Pancreas (tissue), 10 donors: Measurements from ENCODE around the gene NIM1K. TPM values are rescaled to one million over a fixed set of nuclear protein-coding genes. Genes with fewer than 3 reads are reported as not detected.
"Not testable (repeated sequence)": the region's sequence is repeated elsewhere in the genome, so short reads cannot be mapped to it uniquely, and the experiment has no call there.

Experiments used
- ATAC-seq, 4 donors: fragments of 200-7000 bp; cut with Tn5 transposase; one replicate each; pipeline versions ENCODE4 v1.8.0 to v1.9.1; 2020; ENCODE audit warnings: mild to moderate bottlenecking in 4 of 4, moderate library complexity in 4 of 4
- DNase-seq, 6 donors: peaks; one replicate each; pipeline ENCODE4 v3.0.0-alpha.2; 2020
- FAIRE-seq: peaks from 2 replicates; lab custom pipeline; 2012; peaks lifted over from hg19 to GRCh38; lab: Jason Lieb, UNC
- H3K27ac ChIP-seq, 4 donors: fragments of 200-600 bp; sonication (generic); 1 replicate in 3 of 4; 2 replicates in 1 of 4; pipeline versions ENCODE4 v1.5.0 to v1.8.0; 2020
- H3K27me3 ChIP-seq, 4 donors: fragments of 200-600 bp; one replicate each; pipeline ENCODE4 v1.8.0; 2021
- H3K36me3 ChIP-seq, 3 donors: fragments of 200-600 bp; sonication (generic) in 1 of 3; one replicate each; pipeline versions ENCODE4 v1.5.0 to v1.8.0; 2020 to 2021
- H3K4me1 ChIP-seq, 3 donors: fragments of 200-600 bp; one replicate each; pipeline ENCODE4 v1.8.0; 2021
- H3K4me3 ChIP-seq, 4 donors: fragments of 200-600 bp; sonication (generic) in 2 of 4; one replicate each; pipeline versions ENCODE4 v1.5.0 to v1.8.0; 2020 to 2021
- H3K9me3 ChIP-seq, 4 donors: fragments of 200-600 bp; one replicate each; pipeline ENCODE4 v1.8.0; 2021
- WGBS, 2 donors: extraction: QIAGEN DNeasy Blood & Tissue Kit; methylation state at CpG; one replicate each; pipeline ENCODE4 v1.1.7; 2013; 5-methylcytosine and 5-hydroxymethylcytosine counted together
- intact Hi-C, 3 donors: fragments of 100-400 bp; cut with DNase I; formaldehyde crosslinking; loops; one replicate each; pipeline versions ENCODE4 v1.11.1 to v1.14.2; 2022
- polyA plus RNA-seq, 2 donors: library from polyadenylated mRNA; stranded (reverse); fragments of 200-250 nt; gene quantifications; one replicate each; pipeline ENCODE4 v1.2.3, GENCODE V29; 2013
- total RNA-seq, 6 donors: library from RNA; stranded (reverse); fragmentation: NEBNext Ultra II Directional in 4 of 6; extraction: Animal tissue kit (Norgen Biotek cat#: 25700) in 4 of 6; gene quantifications; one replicate each; pipeline versions ENCODE4 v1.2.1 to v1.2.4, GENCODE V29; 2021 to 2023
- TF ChIP-seq, protein P1 (sequence below), 4 donors: fragments of 200-600 bp; sonication (generic) in 3 of 4; IDR thresholded peaks; one replicate each; pipeline versions ENCODE4 v1.5.0 to v1.8.0; 2021; ENCODE audit warnings: antibody characterized with exemption in 4 of 4
- donor health status: healthy with polysubstance abuse.
- donor health status: DM: no; HTN: no; CAD: no; lungs with moderate emphysema.
- donor health status: DM: no; HTN: no; CAD: no.
- donor health status: control.
- donor health status: control.
- donor health status: Bipolar disorder and iron deficiency.
- donor health status: DM: yes; HTN: yes; CAD: no.
- donor health status: DM: no; HTN: no; CAD: no.
- donor health status: DM: no; HTN: no; CAD: no.
- donor health status: DM: yes; HTN: yes; CAD: no.

Gene NIM1K
- total and polyA plus RNA-seq, 8 donors, result 0.06 to 0.77 (median 0.31) TPM; not detected in 2

DNA sequence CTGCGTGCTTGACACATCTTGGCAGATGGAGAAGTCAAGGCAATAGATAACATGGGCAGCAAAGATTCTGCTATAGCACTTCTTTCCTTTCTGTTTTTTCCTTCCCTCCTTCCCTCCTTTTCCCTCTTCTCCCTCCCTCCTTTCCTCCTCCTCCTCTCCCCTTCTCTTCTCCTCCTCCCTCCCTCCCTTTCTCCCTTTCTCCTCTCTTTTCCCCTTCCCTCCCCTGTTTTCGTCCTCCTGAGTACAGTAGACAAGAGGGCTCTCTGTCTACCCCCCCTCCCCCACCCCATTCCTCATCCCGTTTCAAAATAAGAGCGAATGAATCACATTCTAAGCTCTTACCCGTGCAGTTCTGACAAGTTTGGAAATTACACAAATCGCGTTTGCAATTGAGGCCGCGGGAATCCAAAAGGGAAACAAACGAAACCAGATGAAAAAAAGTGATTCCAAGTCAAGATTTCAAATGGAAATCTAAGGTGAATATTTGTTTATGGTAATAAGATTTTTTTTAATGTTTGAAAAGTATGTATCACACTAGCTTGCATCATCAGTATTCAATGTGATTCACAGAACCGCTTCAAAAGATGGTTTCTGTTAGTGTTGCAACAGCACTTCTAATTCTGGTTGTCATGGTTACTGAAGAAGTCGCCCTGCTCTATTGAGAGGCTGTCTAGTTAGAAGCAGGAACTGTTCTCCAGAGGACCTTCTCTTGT is 1.3 kb downstream of the NIM1K start:
- H3K27ac ChIP-seq, result no peak overlapping the region
- ATAC-seq (peak in 2 of 4 donors; percentile 30 to 43), DNase-seq (no peak), FAIRE-seq (no peak)
- intact Hi-C loops, result no loop called here
- peak overlapping the region in 2 of 4 donors; percentile 49 to 66 for H3K4me3 ChIP-seq
- TF ChIP-seq, protein P1, sequence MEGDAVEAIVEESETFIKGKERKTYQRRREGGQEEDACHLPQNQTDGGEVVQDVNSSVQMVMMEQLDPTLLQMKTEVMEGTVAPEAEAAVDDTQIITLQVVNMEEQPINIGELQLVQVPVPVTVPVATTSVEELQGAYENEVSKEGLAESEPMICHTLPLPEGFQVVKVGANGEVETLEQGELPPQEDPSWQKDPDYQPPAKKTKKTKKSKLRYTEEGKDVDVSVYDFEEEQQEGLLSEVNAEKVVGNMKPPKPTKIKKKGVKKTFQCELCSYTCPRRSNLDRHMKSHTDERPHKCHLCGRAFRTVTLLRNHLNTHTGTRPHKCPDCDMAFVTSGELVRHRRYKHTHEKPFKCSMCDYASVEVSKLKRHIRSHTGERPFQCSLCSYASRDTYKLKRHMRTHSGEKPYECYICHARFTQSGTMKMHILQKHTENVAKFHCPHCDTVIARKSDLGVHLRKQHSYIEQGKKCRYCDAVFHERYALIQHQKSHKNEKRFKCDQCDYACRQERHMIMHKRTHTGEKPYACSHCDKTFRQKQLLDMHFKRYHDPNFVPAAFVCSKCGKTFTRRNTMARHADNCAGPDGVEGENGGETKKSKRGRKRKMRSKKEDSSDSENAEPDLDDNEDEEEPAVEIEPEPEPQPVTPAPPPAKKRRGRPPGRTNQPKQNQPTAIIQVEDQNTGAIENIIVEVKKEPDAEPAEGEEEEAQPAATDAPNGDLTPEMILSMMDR (IDR thresholded peaks at IDR 0.05), result no peak
- H3K9me3 ChIP-seq, result no peaks in the 10 kb centered on the region
- no peaks in the 10 kb centered on the region for H3K27me3 ChIP-seq
- 6% methylated on average over 12 of the region's 12 CpGs for WGBS, 2 donors
- H3K4me1 ChIP-seq, result peaks cover 0 to 6% (median 4%) of the 10 kb centered on the region in 3 donors
- no peaks in the 10 kb centered on the region for H3K36me3 ChIP-seq

DNA sequence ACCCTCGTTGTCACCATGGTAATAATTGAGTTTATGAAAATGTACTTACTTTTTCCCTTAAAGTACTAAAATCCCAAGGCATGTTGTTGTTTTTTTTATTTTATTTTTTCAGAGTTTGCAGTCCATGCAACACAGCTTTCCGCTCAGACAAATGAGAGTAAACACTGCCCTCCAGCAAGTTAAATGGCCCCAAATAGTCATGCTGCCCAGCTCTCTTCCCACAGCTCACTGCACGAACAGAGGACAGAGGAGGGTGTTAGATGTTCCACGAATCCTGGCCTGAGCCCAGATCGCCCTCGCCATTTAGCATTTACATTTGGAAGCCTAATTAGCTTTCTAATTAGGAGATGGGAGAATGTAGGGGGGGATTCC is 1.9 kb downstream of the NIM1K start:
- TF ChIP-seq, protein P1 (IDR thresholded peaks at IDR 0.05), result no peak
- DNase-seq (no peak), FAIRE-seq (no peak), ATAC-seq (no peak)
- H3K9me3 ChIP-seq, result no peaks in the 10 kb centered on the region
- 53% methylated on average over 6 of the region's 6 CpGs for WGBS, 2 donors
- no peaks in the 10 kb centered on the region for H3K36me3 ChIP-seq
- H3K27me3 ChIP-seq, result no peaks in the 10 kb centered on the region
- H3K4me3 ChIP-seq, result peak overlapping the region in 1 of 4 donors; percentile 66
- intact Hi-C loops, result no loop called here
- no peak overlapping the region for H3K27ac ChIP-seq
- H3K4me1 ChIP-seq, result peaks cover 0 to 6% (median 4%) of the 10 kb centered on the region in 3 donors

DNA sequence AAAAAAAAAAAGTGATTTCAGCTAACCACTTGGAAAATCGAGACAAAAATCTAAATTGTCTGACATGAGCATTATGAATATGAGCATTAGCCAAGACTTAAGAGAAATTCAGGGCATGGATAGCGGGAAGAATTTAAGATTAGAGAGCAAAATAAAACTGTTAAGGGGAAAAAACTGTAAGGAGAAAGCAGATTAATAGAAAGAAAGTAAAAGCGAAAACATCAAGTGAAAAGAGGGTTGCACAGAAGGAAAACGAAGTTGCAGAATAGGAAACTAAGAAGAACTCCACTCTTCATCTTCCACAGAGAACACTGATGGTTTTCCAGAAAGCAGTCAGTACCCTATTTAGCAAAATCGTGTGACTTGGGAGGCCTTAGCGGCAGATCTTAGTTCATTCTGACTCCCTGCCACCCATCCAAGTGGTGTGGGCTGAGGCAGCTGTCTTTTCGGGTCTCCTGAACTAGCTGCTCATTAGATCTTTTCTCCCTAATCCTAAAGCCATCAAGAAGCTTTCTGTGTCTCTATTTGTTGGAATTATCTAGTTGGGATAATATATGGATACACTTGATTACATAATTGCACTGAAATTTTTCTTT is 3.7 kb downstream of the NIM1K start:
- TF ChIP-seq, protein P1 (IDR thresholded peaks at IDR 0.05), result no peak
- ATAC-seq (no peak), FAIRE-seq (no peak), DNase-seq (no peak)
- Histone ChIP-seq H3K9me3 (no peaks in the 10 kb centered on the region), H3K36me3 (no peaks in the 10 kb centered on the region), H3K4me3 (no peak overlapping the region), H3K27ac (no peak overlapping the region), H3K27me3 (no peaks in the 10 kb centered on the region), H3K4me1 (peaks cover 0 to 6% (median 4%) of the 10 kb centered on the region in 3 donors)
- intact Hi-C loops, result no loop called here
- 73 to 77% methylated on average over 7 of the region's 7 CpGs for WGBS, 2 donors

DNA sequence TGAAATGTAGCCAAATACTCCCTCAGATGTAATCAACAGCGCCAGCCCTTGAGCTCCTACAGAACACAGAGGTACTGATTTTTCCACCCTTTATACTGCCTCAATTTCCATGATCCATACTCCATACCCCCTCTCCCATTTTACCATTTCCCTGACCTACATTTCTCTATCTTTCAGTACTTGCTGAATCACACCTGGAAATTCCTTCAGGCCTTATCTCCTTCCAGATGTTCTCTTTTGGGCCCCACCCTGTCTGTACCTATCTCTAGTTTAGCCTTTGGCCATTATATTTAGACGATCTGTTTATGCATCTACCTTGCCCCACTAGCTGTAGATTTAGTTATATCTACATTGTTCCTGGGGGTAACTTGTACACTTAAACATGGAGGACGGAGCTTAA is 5.5 kb downstream of the NIM1K start:
- H3K4me1 ChIP-seq, result peaks cover 0 to 3% (median 0%) of the 10 kb centered on the region in 3 donors
- no peak overlapping the region for H3K4me3 ChIP-seq
- no peak for ATAC-seq
- intact Hi-C loops, result no loop called here
- TF ChIP-seq, protein P1 (IDR thresholded peaks at IDR 0.05), result no peak
- WGBS, 2 donors, result 58 to 64% methylated on average over 3 of the region's 3 CpGs
- no peaks in the 10 kb centered on the region for H3K9me3 ChIP-seq
- H3K36me3 ChIP-seq, result no peaks in the 10 kb centered on the region
- FAIRE-seq, result no peak
- no peak overlapping the region for H3K27ac ChIP-seq
- no peaks in the 10 kb centered on the region for H3K27me3 ChIP-seq
- no peak for DNase-seq

DNA sequence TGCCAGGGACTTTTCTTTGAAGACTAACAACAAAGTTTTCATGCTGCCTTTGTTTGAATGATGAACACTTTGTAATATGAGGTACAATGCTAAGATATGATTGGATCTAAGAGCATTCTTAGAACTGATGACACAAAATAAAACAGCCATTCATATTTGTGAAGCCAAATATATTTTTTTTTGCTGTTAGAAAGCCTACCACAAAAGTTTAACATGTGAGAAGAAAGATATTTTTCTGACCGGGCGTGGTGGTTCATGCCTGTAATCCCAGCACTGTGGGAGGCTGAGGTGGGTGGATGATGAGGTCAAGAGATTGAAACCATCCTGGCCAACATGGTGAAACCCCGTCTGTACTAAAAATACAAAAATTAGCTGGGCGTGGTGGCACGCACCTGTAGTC is 9.4 kb downstream of the NIM1K start:
- H3K4me1 ChIP-seq, H3K9me3 ChIP-seq, H3K36me3 ChIP-seq, H3K27ac ChIP-seq, H3K27me3 ChIP-seq, intact Hi-C loops, H3K4me3 ChIP-seq, ATAC-seq, FAIRE-seq, DNase-seq: not testable (repeated sequence)
- WGBS, 2 donors, result 80 to 93% methylated on average over 5 of the region's 5 CpGs
